ENCODE measurements around the gene NRN1L.
"Not testable (repeated sequence)": the region's sequence is repeated elsewhere in the genome, so short reads cannot be mapped to it uniquely, and the experiment has no call there.

NRN1L gene

GRCh38 chr16:67861877-67862276 is 22.8 kb upstream of the NRN1L start:
- no peak for DNase-seq

GRCh38 chr16:67862623-67863583 is 21.8 kb upstream of the NRN1L start:
- DNase-seq = no peak

- not testable (repeated sequence) for DNase-seq
Observed at GRCh38 chr16:67864044-67864443, 20.6 kb upstream of the NRN1L start.

GRCh38 chr16:67864594-67864993 is 20.1 kb upstream of the NRN1L start:
- DNase-seq = no peak

GRCh38 chr16:67865318-67865717 is 19.4 kb upstream of the NRN1L start:
- DNase-seq = no peak

- DNase-seq = no peak
Observed at GRCh38 chr16:67868290-67868689, 16.4 kb upstream of the NRN1L start.

- no peak for DNase-seq
Observed at GRCh38 chr16:67869653-67870052, 15.0 kb upstream of the NRN1L start.

GRCh38 chr16:67871256-67871655 is 13.4 kb upstream of the NRN1L start:
- no peak for DNase-seq

GRCh38 chr16:67872131-67872630 is 12.5 kb upstream of the NRN1L start:
- no peak for DNase-seq

GRCh38 chr16:67872631-67873434 is 11.9 kb upstream of the NRN1L start, which contains the start of gene EDC4:
TSS of gene EDC4 (plus strand) at chr16:67873052. CDS start at chr16:67873262, 210 bp downstream.
- DNase-seq = peak; percentile 93

GRCh38 chr16:67873435-67874370 is 11.0 kb upstream of the NRN1L start:
- DNase-seq = no peak

GRCh38 chr16:67874372-67874771 is 10.3 kb upstream of the NRN1L start:
- no peak for DNase-seq

GRCh38 chr16:67877064-67877463 is 7.6 kb upstream of the NRN1L start:
- DNase-seq = no peak

GRCh38 chr16:67878232-67878631 is 6.5 kb upstream of the NRN1L start:
- DNase-seq = no peak

- no peak for DNase-seq
Observed at GRCh38 chr16:67878846-67879245, 5.8 kb upstream of the NRN1L start.

GRCh38 chr16:67879462-67879861 is 5.2 kb upstream of the NRN1L start:
- DNase-seq = no peak

- no peak for DNase-seq
Observed at GRCh38 chr16:67879936-67880335, 4.7 kb upstream of the NRN1L start.

GRCh38 chr16:67880584-67880983 is 4.1 kb upstream of the NRN1L start:
- DNase-seq = no peak

- DNase-seq = no peak
Observed at GRCh38 chr16:67881621-67882161, 3.0 kb upstream of the NRN1L start.

GRCh38 chr16:67882374-67883145 is 2.1 kb upstream of the NRN1L start:
- no peak for DNase-seq

Measured in activated CD4-positive, alpha-beta T cell treated with anti-CD3 and anti-CD28 coated beads, Interleukin-2, Interleukin-6, amounts not matched to agents 100 ng/mL and 50 ng/mL, durations not matched to agents 16 hours and 8 hours (primary cell).